Stimulated activated CD4-positive, alpha-beta T cell treated with anti-CD3 and anti-CD28 coated beads, Interleukin-2, amount 100 ng/mL, for 48 hours (primary cell): ENCODE results near the gene ZNF185.

Source experiments
- DNase-seq, 2 donors: peaks; one replicate each; pipeline ENCODE4 v3.0.0-alpha.2; 2020

The ZNF185 gene

GRCh38 chrX:152918707-152919106, 20.8 kb downstream of the ZNF185 start:
- DNase-seq: no peak

DNA sequence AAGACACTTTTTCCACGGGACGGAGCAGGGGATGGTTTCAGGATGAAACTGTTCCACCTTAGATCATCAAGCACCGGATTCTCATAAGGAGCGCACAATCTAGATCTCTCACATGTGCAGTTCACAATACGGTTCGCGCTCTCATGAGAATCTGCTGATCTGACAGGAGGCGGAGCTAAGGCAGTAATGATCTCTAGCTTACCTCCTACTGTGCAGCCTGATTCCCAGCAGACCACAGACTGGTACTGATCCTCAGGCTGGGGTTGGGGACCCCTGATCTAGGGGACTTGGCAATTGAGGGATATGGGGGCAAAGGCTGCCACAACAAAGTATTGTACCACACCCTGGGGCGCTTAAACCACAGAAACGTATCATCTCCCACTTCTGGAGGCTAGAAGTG, 25.7 kb downstream of the ZNF185 start:
- DNase-seq: no peak

GRCh38 chrX:152925835-152926234, 28.0 kb downstream of the ZNF185 start:
- DNase-seq: no peak

DNA sequence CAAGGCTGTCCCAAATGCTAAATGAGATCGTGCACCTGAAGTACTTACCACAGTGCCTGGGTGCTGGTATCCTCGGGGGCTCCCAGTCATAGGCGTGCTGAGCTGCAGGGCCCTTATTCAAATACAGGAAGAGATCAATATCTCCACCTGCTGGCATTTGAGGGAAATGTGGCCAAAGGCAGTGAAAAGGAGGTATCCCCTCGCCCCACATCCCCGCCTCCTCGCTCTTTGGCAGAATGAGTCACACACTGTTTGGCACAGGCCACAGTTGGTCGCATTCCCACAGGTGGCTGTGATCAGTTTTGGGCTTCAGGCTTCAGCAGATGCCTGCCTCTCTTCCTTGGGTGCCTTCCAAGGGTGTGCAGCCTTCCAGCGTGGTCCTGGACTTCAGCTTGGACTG, 28.4 kb downstream of the ZNF185 start:
- peak; percentile 29 to 40 for DNase-seq

- DNase-seq: no peak
Measured at GRCh38 chrX:152926923-152927322, 29.1 kb downstream of the ZNF185 start.

GRCh38 chrX:152927858-152928760, 30.2 kb downstream of the ZNF185 start:
- no peak for DNase-seq

DNA sequence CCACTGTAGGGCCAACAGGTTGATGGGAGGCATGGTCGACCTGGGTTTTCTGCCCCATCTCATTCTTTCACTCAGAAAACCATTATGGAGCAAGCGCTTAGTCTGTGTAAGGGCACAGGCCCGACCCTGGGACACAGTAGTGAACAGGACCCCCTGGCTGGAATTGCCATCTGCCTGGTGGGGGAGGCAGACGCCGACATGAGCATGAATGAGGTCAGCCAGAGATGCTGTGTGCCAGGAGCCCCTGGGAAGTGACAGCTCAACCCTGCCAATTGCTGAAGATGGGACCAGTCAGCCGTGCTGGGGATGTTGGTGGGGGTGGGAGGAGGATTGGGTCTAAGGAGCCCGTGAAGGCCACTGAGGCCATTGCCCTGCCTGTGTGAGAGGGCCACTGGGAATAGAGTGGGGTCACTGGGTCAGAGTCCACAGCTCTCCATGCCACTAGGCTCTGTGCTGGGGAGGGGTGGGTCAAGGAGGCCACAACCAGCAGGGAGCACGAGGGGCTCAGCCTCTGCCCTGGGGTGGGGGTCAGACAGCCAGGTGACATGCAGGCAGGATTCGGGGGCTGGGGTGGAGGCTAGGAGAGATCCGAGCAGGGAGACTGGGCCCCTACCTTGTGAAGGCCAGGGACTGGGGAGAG, 31.0 kb downstream of the ZNF185 start:
- no peak for DNase-seq

DNA sequence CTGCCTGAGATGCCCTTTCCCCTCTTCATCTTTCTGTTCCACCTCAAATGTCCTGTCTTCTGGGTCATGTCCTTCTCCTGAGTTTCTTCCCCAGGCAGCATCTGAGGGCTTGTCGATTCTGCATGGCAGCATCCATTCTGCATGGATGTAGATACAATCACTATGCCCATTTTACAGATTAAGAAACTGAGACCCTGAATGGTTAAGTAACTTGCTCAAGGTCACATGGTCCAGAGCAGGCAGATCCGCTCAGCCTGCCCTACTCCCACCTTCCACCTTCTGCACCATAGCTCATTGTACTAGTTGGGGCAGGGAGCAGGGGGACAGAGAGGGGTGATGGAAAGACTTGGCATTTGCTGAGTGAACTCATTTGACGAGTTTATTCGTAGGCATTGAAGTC, 32.0 kb downstream of the ZNF185 start:
- DNase-seq: no peak

- no peak for DNase-seq
Measured at GRCh38 chrX:152930516-152930915, 32.6 kb downstream of the ZNF185 start.

DNA sequence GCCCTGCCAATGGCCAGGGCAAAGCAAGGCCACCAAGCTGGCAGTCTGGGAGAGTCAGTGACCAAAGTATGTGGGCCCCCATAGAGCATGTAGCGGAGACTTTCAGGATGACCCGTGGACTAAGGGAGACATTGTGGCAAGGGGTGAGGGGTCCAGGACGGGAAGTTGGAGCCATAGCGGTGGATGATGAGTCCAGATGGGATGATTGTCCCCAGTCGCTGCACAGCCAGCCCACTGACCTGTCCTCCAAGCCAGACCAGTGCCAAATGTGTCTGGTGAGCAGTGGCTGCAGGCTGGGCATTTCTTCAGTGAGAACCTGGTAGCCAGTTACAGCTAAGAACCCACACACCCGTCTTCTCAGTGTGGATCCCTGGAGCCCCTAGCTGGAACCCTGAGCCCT, 34.3 kb downstream of the ZNF185 start:
- DNase-seq: no peak

- no peak for DNase-seq
Measured at GRCh38 chrX:152932598-152933175, 34.8 kb downstream of the ZNF185 start.

DNA sequence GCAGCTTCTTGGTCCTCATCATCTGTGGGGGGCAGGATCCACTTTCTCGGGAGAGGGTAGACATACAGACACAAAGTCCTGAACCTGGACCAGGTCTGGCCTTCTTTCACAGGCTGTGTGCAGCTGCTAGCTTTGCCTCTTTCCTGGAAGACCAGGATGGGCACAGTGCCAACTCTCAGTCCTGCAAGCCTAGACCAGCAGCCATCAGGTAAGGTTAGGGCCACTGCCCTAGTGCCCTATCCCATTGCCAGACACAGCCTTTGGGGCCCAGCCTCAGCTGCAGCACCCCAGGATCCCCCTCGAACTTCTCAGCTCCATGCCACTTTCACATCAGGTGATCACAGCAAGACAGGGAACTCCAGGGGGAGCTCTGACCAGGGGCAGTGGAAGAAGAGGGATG, 38.4 kb downstream of the ZNF185 start:
- DNase-seq: no peak

DNA sequence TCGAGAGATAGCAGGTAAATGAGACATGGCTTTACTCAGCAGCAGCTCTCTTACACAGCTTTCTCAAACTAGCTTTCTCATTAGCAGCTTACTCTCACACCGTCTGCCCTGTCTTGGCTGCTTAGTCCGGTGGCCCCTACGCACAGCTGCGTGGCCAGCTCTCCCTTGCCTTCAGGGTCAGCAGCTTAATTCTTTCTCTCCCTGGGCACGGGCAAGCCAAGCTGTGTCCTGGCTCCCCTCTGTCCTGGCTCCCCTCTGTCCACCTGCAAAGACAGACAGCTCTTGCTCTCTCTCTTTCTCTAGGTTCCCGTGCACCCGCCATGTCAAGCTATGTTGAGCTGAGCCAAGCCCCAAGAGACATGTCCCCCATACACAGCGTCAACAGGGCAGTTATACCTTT, 39.4 kb downstream of the ZNF185 start:
- no peak for DNase-seq

- DNase-seq: peak; percentile 78 to 86
Measured at GRCh38 chrX:152941328-152942076, 43.6 kb downstream of the ZNF185 start.

DNA sequence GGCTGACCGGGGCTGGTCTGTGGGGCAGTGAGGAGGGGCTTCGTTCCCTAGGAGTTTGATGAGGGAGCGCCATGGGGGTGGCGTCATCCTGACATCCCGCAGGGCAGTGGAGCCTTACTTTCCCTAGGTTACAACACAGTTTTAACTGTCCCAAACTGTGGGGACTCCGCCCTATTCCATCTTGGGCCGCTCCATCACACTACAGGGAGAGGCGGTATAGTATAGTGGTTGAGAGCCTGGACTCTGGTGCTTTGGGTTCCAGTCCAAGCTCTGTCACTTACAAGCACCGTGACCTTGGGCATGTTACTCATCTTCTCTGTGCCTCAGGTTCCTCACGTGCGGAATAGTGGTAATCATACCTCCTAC, 44.2 kb downstream of the ZNF185 start:
- DNase-seq: no peak

GRCh38 chrX:152943826-152944225, 46.0 kb downstream of the ZNF185 start:
- no peak for DNase-seq

GRCh38 chrX:152945021-152945979, 47.4 kb downstream of the ZNF185 start:
- DNase-seq: no peak

DNA sequence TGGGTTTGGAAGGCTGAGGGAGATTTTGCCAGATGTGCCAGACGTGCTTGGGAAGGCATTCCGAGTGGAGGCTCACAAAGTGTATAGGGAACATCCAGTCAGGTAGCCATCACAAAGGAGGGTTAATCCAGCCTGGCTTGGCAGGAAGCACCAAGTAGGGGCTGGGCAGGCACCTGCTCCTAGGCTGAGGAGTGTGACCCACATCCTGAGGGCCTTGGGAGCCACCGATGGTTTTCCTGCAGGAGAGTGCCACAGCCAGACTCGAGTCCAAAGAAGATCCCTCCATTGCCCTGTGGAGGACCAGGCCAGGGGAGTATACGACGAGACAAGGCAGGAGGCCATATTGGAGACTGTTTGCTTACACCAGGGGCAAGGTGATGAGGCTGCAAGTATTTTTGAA, 48.8 kb downstream of the ZNF185 start:
- DNase-seq: no peak
